IgD-negative memory B cell (primary cell): ENCODE results near the gene MYOZ3. TPM values are rescaled to one million over a fixed set of nuclear protein-coding genes. Genes with fewer than 3 reads are reported as not detected.
A peak's percentile ranks its signal among the peaks of the same experiment; 100 is the strongest.

Source experiments
- H3K27ac Mint-ChIP-seq, 3 donors: one replicate each; pipeline ENCODE4 v1.8.0; 2020 to 2022; ENCODE audit warnings: mild to moderate bottlenecking in 3 of 3, mixed read lengths in 3 of 3, moderate library complexity in 1 of 3
- H3K27me3 Mint-ChIP-seq: one replicate; pipeline ENCODE4 v1.8.0; 2021; ENCODE audit warnings: mixed read lengths
- H3K36me3 Mint-ChIP-seq: one replicate; pipeline ENCODE4 v1.8.0; 2020; ENCODE audit warnings: mild to moderate bottlenecking, mixed read lengths
- H3K4me1 Mint-ChIP-seq, 3 donors: one replicate each; pipeline ENCODE4 v1.8.0; 2020 to 2022; ENCODE audit warnings: mixed read lengths in 3 of 3, mild to moderate bottlenecking in 1 of 3
- H3K4me3 Mint-ChIP-seq, 4 donors: one replicate each; pipeline ENCODE4 v1.8.0; 2020 to 2022; ENCODE audit warnings: mild to moderate bottlenecking in 4 of 4, mixed read lengths in 4 of 4, moderate library complexity in 3 of 4
- H3K9me3 Mint-ChIP-seq, 3 donors: one replicate each; pipeline ENCODE4 v1.8.0; 2020 to 2021; ENCODE audit warnings: mixed read lengths in 3 of 3, mild to moderate bottlenecking in 1 of 3
- polyA plus RNA-seq: library from polyadenylated mRNA; unstranded; fragments of 300-500 nt; fragmentation: Illumina TruSeq; gene quantifications from one replicate; pipeline ENCODE4 v1.2.3, GENCODE V29; 2021

Gene MYOZ3
- polyA plus RNA-seq, 1 donor from 2014 or later, result not detected

GRCh38 chr5:150633429-150633828 is 27.6 kb upstream of the MYOZ3 start:
- Mint-ChIP-seq H3K4me3 (no peak overlapping the region), H3K27me3 (no peaks in the 10 kb centered on the region), H3K27ac (no peak overlapping the region), H3K4me1 (peaks cover 10 to 20% (median 10%) of the 10 kb centered on the region in 3 donors), H3K9me3 (no peaks in the 10 kb centered on the region), H3K36me3 (peaks cover 3% of the 10 kb centered on the region)

- no peak overlapping the region for H3K27ac Mint-ChIP-seq
- H3K4me3 Mint-ChIP-seq, result no peak overlapping the region
- H3K4me1 Mint-ChIP-seq, result peaks cover 8 to 18% (median 9%) of the 10 kb centered on the region in 3 donors
- H3K9me3 Mint-ChIP-seq, result no peaks in the 10 kb centered on the region
- no peaks in the 10 kb centered on the region for H3K27me3 Mint-ChIP-seq
- peaks cover 6% of the 10 kb centered on the region for H3K36me3 Mint-ChIP-seq
Measured at GRCh38 chr5:150636391-150637244, 24.4 kb upstream of the MYOZ3 start.

GRCh38 chr5:150637245-150638052 is 23.6 kb upstream of the MYOZ3 start:
- H3K9me3 Mint-ChIP-seq, result no peaks in the 10 kb centered on the region
- H3K27ac Mint-ChIP-seq, result no peak overlapping the region
- peaks cover 8 to 18% (median 9%) of the 10 kb centered on the region in 3 donors for H3K4me1 Mint-ChIP-seq
- peaks cover 6% of the 10 kb centered on the region for H3K36me3 Mint-ChIP-seq
- no peaks in the 10 kb centered on the region for H3K27me3 Mint-ChIP-seq
- H3K4me3 Mint-ChIP-seq, result no peak overlapping the region

GRCh38 chr5:150638053-150638444 is 23.0 kb upstream of the MYOZ3 start:
- peaks cover 3% of the 10 kb centered on the region for H3K36me3 Mint-ChIP-seq
- H3K4me1 Mint-ChIP-seq, result peaks cover 8 to 17% (median 12%) of the 10 kb centered on the region in 3 donors
- H3K27me3 Mint-ChIP-seq, result no peaks in the 10 kb centered on the region
- no peaks in the 10 kb centered on the region for H3K9me3 Mint-ChIP-seq
- H3K4me3 Mint-ChIP-seq, result no peak overlapping the region
- H3K27ac Mint-ChIP-seq, result no peak overlapping the region

GRCh38 chr5:150638488-150639376 is 22.3 kb upstream of the MYOZ3 start:
- H3K27me3 Mint-ChIP-seq, result no peaks in the 10 kb centered on the region
- peaks cover 8 to 15% (median 13%) of the 10 kb centered on the region in 3 donors for H3K4me1 Mint-ChIP-seq
- no peak overlapping the region for H3K4me3 Mint-ChIP-seq
- H3K27ac Mint-ChIP-seq, result no peak overlapping the region
- H3K9me3 Mint-ChIP-seq, result no peaks in the 10 kb centered on the region
- H3K36me3 Mint-ChIP-seq, result peaks cover 3% of the 10 kb centered on the region

GRCh38 chr5:150639377-150639692 is 21.7 kb upstream of the MYOZ3 start:
- Mint-ChIP-seq H3K27ac (no peak overlapping the region), H3K36me3 (peaks cover 3% of the 10 kb centered on the region), H3K27me3 (no peaks in the 10 kb centered on the region), H3K4me3 (no peak overlapping the region), H3K4me1 (peaks cover 7 to 16% (median 15%) of the 10 kb centered on the region in 3 donors), H3K9me3 (no peaks in the 10 kb centered on the region)

- Mint-ChIP-seq H3K27ac (peak overlapping the region in 1 of 3 donors; percentile 53), H3K36me3 (peaks cover 3% of the 10 kb centered on the region), H3K9me3 (no peaks in the 10 kb centered on the region), H3K4me1 (peaks cover 7 to 18% (median 15%) of the 10 kb centered on the region in 3 donors), H3K4me3 (no peak overlapping the region), H3K27me3 (no peaks in the 10 kb centered on the region)
Measured at GRCh38 chr5:150639751-150640150, 21.3 kb upstream of the MYOZ3 start.

GRCh38 chr5:150640311-150641005 is 20.6 kb upstream of the MYOZ3 start, which contains the start of gene SYNPO:
Gene SYNPO (plus strand): TSS chr5:150640660. CDS start chr5:150648276, 7,616 bp downstream.
- no peaks in the 10 kb centered on the region for H3K9me3 Mint-ChIP-seq

GRCh38 chr5:150641006-150641570 is 20.0 kb upstream of the MYOZ3 start:
- no peak overlapping the region for H3K4me3 Mint-ChIP-seq
- no peaks in the 10 kb centered on the region for H3K27me3 Mint-ChIP-seq
- no peak overlapping the region for H3K27ac Mint-ChIP-seq
- peaks cover 3% of the 10 kb centered on the region for H3K36me3 Mint-ChIP-seq
- peaks cover 9 to 18% (median 10%) of the 10 kb centered on the region in 3 donors for H3K4me1 Mint-ChIP-seq
- H3K9me3 Mint-ChIP-seq, result no peaks in the 10 kb centered on the region

More at GRCh38 chr5:150640311-150641005, 20.6 kb upstream of the MYOZ3 start, which contains the start of gene SYNPO:
- Mint-ChIP-seq H3K36me3 (peaks cover 3% of the 10 kb centered on the region), H3K27ac (peak within 1 kb of the TSS in 2 of 3 donors; percentile 53 to 73), H3K4me3 (no peak within 1 kb of the TSS), H3K4me1 (peaks cover 7 to 18% (median 13%) of the 10 kb centered on the region in 3 donors), H3K27me3 (no peaks in the 10 kb centered on the region)

GRCh38 chr5:150641824-150642566 is 19.1 kb upstream of the MYOZ3 start:
- Mint-ChIP-seq H3K36me3 (peaks cover 3% of the 10 kb centered on the region), H3K4me1 (peaks cover 8 to 18% (median 10%) of the 10 kb centered on the region in 3 donors)

GRCh38 chr5:150642567-150642927 is 18.5 kb upstream of the MYOZ3 start:
- Mint-ChIP-seq H3K4me3 (no peak overlapping the region), H3K27ac (no peak overlapping the region), H3K27me3 (no peaks in the 10 kb centered on the region), H3K4me1 (peaks cover 8 to 18% (median 10%) of the 10 kb centered on the region in 3 donors), H3K36me3 (peaks cover 3% of the 10 kb centered on the region), H3K9me3 (no peaks in the 10 kb centered on the region)

More at GRCh38 chr5:150641824-150642566, 19.1 kb upstream of the MYOZ3 start:
- Mint-ChIP-seq H3K27me3 (no peaks in the 10 kb centered on the region), H3K27ac (no peak overlapping the region), H3K9me3 (no peaks in the 10 kb centered on the region), H3K4me3 (no peak overlapping the region)

- no peaks in the 10 kb centered on the region for H3K9me3 Mint-ChIP-seq
- H3K36me3 Mint-ChIP-seq, result peaks cover 3% of the 10 kb centered on the region
- H3K27ac Mint-ChIP-seq, result no peak overlapping the region
- H3K4me3 Mint-ChIP-seq, result no peak overlapping the region
- peaks cover 8 to 16% (median 8%) of the 10 kb centered on the region in 3 donors for H3K4me1 Mint-ChIP-seq
- H3K27me3 Mint-ChIP-seq, result no peaks in the 10 kb centered on the region
Measured at GRCh38 chr5:150642991-150643710, 17.9 kb upstream of the MYOZ3 start.

- Mint-ChIP-seq H3K36me3 (peaks cover 3% of the 10 kb centered on the region), H3K9me3 (no peaks in the 10 kb centered on the region), H3K27ac (peak overlapping the region in 1 of 3 donors; percentile 57), H3K27me3 (no peaks in the 10 kb centered on the region), H3K4me1 (peaks cover 8 to 14% (median 8%) of the 10 kb centered on the region in 3 donors), H3K4me3 (no peak overlapping the region)
Measured at GRCh38 chr5:150644058-150644457, 17.0 kb upstream of the MYOZ3 start.
